GM23338 (cell line): ENCODE results near the gene KIAA1217. TPM values are rescaled to one million over a fixed set of nuclear protein-coding genes. Genes with fewer than 3 reads are reported as not detected.

Experiments
- ATAC-seq: fragments of 200-7000 bp; cut with Tn5 transposase; 3 replicates; pipeline ENCODE4 v1.9.1; 2020
- DNase-seq: peaks from one replicate; pipeline ENCODE4 v3.0.0-alpha.2; 2015; ENCODE audit warnings: low spot score
- H2AFZ ChIP-seq: fragments of 200-600 bp; sonication (generic); 2 replicates; pipeline ENCODE4 v1.8.0; 2016; ENCODE audit warnings: antibody characterized with exemption, mild to moderate bottlenecking, moderate library complexity
- H3F3A ChIP-seq: fragments of 200-600 bp; sonication (generic); replicated peaks from 2 replicates; pipeline ENCODE4 v1.8.0; 2017; ENCODE audit warnings: antibody characterized with exemption, mixed run types, low read depth
- H3K27ac ChIP-seq: fragments of 200-600 bp; sonication (generic); 2 replicates; pipeline ENCODE4 v1.6.1; 2016; ENCODE audit warnings: low read depth
- H3K27me3 ChIP-seq: fragments of 200-600 bp; sonication (generic); 2 replicates; pipeline ENCODE4 v1.8.0; 2016; ENCODE audit warnings: mild to moderate bottlenecking, mixed run types, moderate library complexity; ENCODE audit not compliant: insufficient read depth
- H3K36me3 ChIP-seq: fragments of 200-600 bp; sonication (generic); 2 replicates; pipeline ENCODE4 v1.8.0; 2016; ENCODE audit warnings: mild to moderate bottlenecking; ENCODE audit not compliant: insufficient read depth
- H3K4me1 ChIP-seq: fragments of 200-600 bp; sonication (generic); 2 replicates; pipeline ENCODE4 v1.8.0; 2016; ENCODE audit warnings: mild to moderate bottlenecking, moderate library complexity; ENCODE audit not compliant: insufficient read depth
- H3K4me2 ChIP-seq: fragments of 200-600 bp; sonication (generic); 2 replicates; pipeline ENCODE4 v1.7.1; 2017; ENCODE audit warnings: mixed run types
- H3K4me3 ChIP-seq: fragments of 200-600 bp; sonication (generic); 2 replicates; pipeline ENCODE4 v1.6.1; 2016; ENCODE audit warnings: mixed run types
- H3K79me2 ChIP-seq: fragments of 200-600 bp; sonication (generic); replicated peaks from 2 replicates; pipeline ENCODE4 v1.8.0; 2017; ENCODE audit warnings: mild to moderate bottlenecking; ENCODE audit not compliant: insufficient read depth
- H3K9me2 ChIP-seq: fragments of 200-600 bp; sonication (generic); 2 replicates; pipeline ENCODE4 v1.8.0; 2017; ENCODE audit not compliant: insufficient read depth
- H4K20me1 ChIP-seq: fragments of 200-600 bp; sonication (generic); replicated peaks from 2 replicates; pipeline ENCODE4 v1.8.0; 2017; ENCODE audit warnings: mild to moderate bottlenecking; ENCODE audit not compliant: insufficient read depth
- H3K27ac Mint-ChIP-seq: 2 replicates; pipeline ENCODE4 v1.8.0; 2020; ENCODE audit warnings: inconsistent platforms, mild to moderate bottlenecking, moderate library complexity, mixed read lengths
- H3K27me3 Mint-ChIP-seq: 3 replicates; pipeline ENCODE4 v1.8.0; 2022; ENCODE audit warnings: low read depth, mild to moderate bottlenecking, moderate library complexity, mixed read lengths, inconsistent platforms; ENCODE audit not compliant: insufficient read depth, poor library complexity
- H3K36me3 Mint-ChIP-seq: 3 replicates; pipeline ENCODE4 v1.8.0; 2021; ENCODE audit warnings: low read depth, mild to moderate bottlenecking, inconsistent platforms, moderate library complexity, mixed read lengths
- H3K4me1 Mint-ChIP-seq: 3 replicates; pipeline ENCODE4 v1.8.0; 2020; ENCODE audit warnings: mild to moderate bottlenecking, inconsistent platforms, mixed read lengths
- H3K4me3 Mint-ChIP-seq: 3 replicates; pipeline ENCODE4 v1.8.0; 2021; ENCODE audit warnings: moderate library complexity, mild to moderate bottlenecking, inconsistent platforms, mixed read lengths
- H3K9me3 Mint-ChIP-seq: 3 replicates; pipeline ENCODE4 v1.8.0; 2020; ENCODE audit warnings: moderate library complexity, mild to moderate bottlenecking, inconsistent platforms, mixed read lengths
- CREB1 ChIP-seq: fragments of 250-450 bp; sonication (Bioruptor Pico); IDR thresholded peaks from 2 replicates; pipeline ENCODE4 v1.5.0; 2020; ENCODE audit warnings: low read depth, mild to moderate bottlenecking, moderate library complexity
- EZH2 ChIP-seq: fragments of 200-600 bp; sonication (generic); IDR thresholded peaks from one replicate; pipeline ENCODE4 v1.8.0; 2017; ENCODE audit warnings: antibody characterized with exemption, mild to moderate bottlenecking, low read depth; ENCODE audit not compliant: unreplicated experiment
- JUNB ChIP-seq: IDR thresholded peaks from one replicate; pipeline ENCODE4 v1.6.1; 2016; ENCODE audit warnings: antibody characterized with exemption; ENCODE audit not compliant: unreplicated experiment
- NANOG ChIP-seq: IDR thresholded peaks from 2 replicates; pipeline ENCODE4 v1.6.1; 2016; ENCODE audit warnings: antibody characterized with exemption, borderline replicate concordance
- POLR2AphosphoS5 ChIP-seq: IDR thresholded peaks from 2 replicates; pipeline ENCODE4 v1.6.1; 2016; ENCODE audit warnings: antibody characterized with exemption, low read depth
- STAT1 ChIP-seq: IDR thresholded peaks from one replicate; pipeline ENCODE4 v1.6.1; 2016; ENCODE audit warnings: antibody characterized with exemption; ENCODE audit not compliant: unreplicated experiment
- ZNF114 ChIP-seq: fragments of 250-450 bp; sonication (Bioruptor Pico); IDR thresholded peaks from 2 replicates; pipeline ENCODE4 v1.5.0; 2020; ENCODE audit warnings: mild to moderate bottlenecking, moderate library complexity
- polyA plus RNA-seq: library from polyadenylated mRNA; unstranded; fragments of >200 nt; fragmentation: Nextera tagmentation; extraction: Ambion mirVana; gene quantifications from 2 replicates; pipeline ENCODE4 v1.2.1, GENCODE V29; 2016
- total RNA-seq: library from RNA; depleted of rRNA; stranded (reverse); fragments of >200 nt; shearing (Covaris generic); gene quantifications from 2 replicates; pipeline ENCODE4 v1.2.3, GENCODE V29; 2014
- TF ChIP-seq, protein P1 (sequence below): IDR thresholded peaks from 2 replicates; pipeline ENCODE4 v1.6.1; 2016; ENCODE audit warnings: antibody characterized with exemption
- TF ChIP-seq, protein P2 (sequence below): fragments of 250-450 bp; sonication (Bioruptor Pico); IDR thresholded peaks from 2 replicates; pipeline ENCODE4 v1.5.0; 2020; ENCODE audit warnings: mild to moderate bottlenecking, moderate library complexity
- TF ChIP-seq, protein P3 (sequence below): IDR thresholded peaks from one replicate; pipeline ENCODE4 v1.6.1; 2018; ENCODE audit warnings: antibody characterized with exemption; ENCODE audit not compliant: unreplicated experiment

The KIAA1217 gene
- total and polyA plus RNA-seq, 2 experiments from 2014 or later, result 6.4 to 9.1 TPM

DNA sequence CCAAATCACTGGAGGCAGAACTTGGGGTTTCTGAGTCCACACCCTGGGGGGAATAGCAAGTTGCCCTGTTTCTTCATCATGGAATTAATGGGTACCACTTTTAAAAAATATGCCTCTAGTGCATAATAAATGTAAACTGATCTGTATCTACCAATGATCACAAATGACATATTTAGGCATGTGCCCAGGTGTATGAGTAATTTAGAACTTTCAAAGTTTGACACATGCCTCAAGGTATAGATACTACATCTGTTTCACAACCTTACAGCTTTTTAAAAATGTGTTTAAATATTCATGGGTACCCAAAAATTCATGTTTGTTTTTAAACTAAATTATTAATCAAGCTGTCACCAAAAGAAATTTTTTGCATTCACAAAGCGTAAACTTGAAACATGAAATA lies 226.0 kb downstream of the KIAA1217 start:
- H3K27me3 ChIP-seq, result no peaks in the 10 kb centered on the region
- no peaks in the 10 kb centered on the region for H4K20me1 ChIP-seq
- Mint-ChIP-seq H3K9me3 (peaks cover 3% of the 10 kb centered on the region; the same call in 1 of the 3 replicates), H3K4me3 (no peak overlapping the region), H3K27me3 (peaks cover 4% of the 10 kb centered on the region), H3K36me3 (peaks cover 19% of the 10 kb centered on the region; the same call in 2 of the 3 replicates), H3K27ac (no peak overlapping the region), H3K4me1 (peaks cover 32% of the 10 kb centered on the region)
- H3K9me2 ChIP-seq, result 0 out of 2 replicates have a peak, but pooled peaks cover 2% of the 10 kb centered on the region
- TF ChIP-seq, protein P1, sequence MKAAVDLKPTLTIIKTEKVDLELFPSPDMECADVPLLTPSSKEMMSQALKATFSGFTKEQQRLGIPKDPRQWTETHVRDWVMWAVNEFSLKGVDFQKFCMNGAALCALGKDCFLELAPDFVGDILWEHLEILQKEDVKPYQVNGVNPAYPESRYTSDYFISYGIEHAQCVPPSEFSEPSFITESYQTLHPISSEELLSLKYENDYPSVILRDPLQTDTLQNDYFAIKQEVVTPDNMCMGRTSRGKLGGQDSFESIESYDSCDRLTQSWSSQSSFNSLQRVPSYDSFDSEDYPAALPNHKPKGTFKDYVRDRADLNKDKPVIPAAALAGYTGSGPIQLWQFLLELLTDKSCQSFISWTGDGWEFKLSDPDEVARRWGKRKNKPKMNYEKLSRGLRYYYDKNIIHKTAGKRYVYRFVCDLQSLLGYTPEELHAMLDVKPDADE, result no peak
- TF ChIP-seq JUNB, result no peak
- TF ChIP-seq NANOG, result no peak
- no peak for TF ChIP-seq EZH2
- TF ChIP-seq ZNF114 (CRISPR knock-in tag), result no peak
- TF ChIP-seq, protein P2, sequence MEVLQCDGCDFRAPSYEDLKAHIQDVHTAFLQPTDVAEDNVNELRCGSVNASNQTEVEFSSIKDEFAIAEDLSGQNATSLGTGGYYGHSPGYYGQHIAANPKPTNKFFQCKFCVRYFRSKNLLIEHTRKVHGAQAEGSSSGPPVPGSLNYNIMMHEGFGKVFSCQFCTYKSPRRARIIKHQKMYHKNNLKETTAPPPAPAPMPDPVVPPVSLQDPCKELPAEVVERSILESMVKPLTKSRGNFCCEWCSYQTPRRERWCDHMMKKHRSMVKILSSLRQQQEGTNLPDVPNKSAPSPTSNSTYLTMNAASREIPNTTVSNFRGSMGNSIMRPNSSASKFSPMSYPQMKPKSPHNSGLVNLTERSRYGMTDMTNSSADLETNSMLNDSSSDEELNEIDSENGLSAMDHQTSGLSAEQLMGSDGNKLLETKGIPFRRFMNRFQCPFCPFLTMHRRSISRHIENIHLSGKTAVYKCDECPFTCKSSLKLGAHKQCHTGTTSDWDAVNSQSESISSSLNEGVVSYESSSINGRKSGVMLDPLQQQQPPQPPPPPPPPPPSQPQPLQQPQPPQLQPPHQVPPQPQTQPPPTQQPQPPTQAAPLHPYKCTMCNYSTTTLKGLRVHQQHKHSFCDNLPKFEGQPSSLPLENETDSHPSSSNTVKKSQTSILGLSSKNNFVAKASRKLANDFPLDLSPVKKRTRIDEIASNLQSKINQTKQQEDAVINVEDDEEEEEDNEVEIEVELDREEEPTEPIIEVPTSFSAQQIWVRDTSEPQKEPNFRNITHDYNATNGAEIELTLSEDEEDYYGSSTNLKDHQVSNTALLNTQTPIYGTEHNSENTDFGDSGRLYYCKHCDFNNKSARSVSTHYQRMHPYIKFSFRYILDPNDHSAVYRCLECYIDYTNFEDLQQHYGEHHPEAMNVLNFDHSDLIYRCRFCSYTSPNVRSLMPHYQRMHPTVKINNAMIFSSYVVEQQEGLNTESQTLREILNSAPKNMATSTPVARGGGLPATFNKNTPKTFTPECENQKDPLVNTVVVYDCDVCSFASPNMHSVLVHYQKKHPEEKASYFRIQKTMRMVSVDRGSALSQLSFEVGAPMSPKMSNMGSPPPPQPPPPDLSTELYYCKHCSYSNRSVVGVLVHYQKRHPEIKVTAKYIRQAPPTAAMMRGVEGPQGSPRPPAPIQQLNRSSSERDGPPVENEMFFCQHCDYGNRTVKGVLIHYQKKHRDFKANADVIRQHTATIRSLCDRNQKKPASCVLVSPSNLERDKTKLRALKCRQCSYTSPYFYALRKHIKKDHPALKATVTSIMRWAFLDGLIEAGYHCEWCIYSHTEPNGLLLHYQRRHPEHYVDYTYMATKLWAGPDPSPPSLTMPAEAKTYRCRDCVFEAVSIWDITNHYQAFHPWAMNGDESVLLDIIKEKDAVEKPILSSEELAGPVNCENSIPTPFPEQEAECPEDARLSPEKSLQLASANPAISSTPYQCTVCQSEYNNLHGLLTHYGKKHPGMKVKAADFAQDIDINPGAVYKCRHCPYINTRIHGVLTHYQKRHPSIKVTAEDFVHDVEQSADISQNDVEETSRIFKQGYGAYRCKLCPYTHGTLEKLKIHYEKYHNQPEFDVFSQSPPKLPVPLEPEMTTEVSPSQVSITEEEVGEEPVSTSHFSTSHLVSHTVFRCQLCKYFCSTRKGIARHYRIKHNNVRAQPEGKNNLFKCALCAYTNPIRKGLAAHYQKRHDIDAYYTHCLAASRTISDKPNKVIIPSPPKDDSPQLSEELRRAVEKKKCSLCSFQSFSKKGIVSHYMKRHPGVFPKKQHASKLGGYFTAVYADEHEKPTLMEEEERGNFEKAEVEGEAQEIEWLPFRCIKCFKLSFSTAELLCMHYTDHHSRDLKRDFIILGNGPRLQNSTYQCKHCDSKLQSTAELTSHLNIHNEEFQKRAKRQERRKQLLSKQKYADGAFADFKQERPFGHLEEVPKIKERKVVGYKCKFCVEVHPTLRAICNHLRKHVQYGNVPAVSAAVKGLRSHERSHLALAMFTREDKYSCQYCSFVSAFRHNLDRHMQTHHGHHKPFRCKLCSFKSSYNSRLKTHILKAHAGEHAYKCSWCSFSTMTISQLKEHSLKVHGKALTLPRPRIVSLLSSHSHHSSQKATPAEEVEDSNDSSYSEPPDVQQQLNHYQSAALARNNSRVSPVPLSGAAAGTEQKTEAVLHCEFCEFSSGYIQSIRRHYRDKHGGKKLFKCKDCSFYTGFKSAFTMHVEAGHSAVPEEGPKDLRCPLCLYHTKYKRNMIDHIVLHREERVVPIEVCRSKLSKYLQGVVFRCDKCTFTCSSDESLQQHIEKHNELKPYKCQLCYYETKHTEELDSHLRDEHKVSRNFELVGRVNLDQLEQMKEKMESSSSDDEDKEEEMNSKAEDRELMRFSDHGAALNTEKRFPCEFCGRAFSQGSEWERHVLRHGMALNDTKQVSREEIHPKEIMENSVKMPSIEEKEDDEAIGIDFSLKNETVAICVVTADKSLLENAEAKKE (CRISPR knock-in tag), result no peak
- no peak for TF ChIP-seq POLR2AphosphoS5
- TF ChIP-seq CREB1 (CRISPR knock-in tag), result no peak
- TF ChIP-seq, protein P3, sequence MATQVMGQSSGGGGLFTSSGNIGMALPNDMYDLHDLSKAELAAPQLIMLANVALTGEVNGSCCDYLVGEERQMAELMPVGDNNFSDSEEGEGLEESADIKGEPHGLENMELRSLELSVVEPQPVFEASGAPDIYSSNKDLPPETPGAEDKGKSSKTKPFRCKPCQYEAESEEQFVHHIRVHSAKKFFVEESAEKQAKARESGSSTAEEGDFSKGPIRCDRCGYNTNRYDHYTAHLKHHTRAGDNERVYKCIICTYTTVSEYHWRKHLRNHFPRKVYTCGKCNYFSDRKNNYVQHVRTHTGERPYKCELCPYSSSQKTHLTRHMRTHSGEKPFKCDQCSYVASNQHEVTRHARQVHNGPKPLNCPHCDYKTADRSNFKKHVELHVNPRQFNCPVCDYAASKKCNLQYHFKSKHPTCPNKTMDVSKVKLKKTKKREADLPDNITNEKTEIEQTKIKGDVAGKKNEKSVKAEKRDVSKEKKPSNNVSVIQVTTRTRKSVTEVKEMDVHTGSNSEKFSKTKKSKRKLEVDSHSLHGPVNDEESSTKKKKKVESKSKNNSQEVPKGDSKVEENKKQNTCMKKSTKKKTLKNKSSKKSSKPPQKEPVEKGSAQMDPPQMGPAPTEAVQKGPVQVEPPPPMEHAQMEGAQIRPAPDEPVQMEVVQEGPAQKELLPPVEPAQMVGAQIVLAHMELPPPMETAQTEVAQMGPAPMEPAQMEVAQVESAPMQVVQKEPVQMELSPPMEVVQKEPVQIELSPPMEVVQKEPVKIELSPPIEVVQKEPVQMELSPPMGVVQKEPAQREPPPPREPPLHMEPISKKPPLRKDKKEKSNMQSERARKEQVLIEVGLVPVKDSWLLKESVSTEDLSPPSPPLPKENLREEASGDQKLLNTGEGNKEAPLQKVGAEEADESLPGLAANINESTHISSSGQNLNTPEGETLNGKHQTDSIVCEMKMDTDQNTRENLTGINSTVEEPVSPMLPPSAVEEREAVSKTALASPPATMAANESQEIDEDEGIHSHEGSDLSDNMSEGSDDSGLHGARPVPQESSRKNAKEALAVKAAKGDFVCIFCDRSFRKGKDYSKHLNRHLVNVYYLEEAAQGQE, result no peak
- TF ChIP-seq STAT1, result no peak
- no peak overlapping the region for H3K4me2 ChIP-seq
- no peak for ATAC-seq
- DNase-seq, result no peak
- no peak overlapping the region for H3K27ac ChIP-seq
- H3K4me3 ChIP-seq, result no peak overlapping the region
- peaks cover 19% of the 10 kb centered on the region for H3K4me1 ChIP-seq
- H2AFZ ChIP-seq, result no peak overlapping the region
- no peaks in the 10 kb centered on the region for H3K79me2 ChIP-seq
- no peaks in the 10 kb centered on the region for H3F3A ChIP-seq
- no peaks in the 10 kb centered on the region for H3K36me3 ChIP-seq
